ENCODE data around the gene EBP.

DNA sequence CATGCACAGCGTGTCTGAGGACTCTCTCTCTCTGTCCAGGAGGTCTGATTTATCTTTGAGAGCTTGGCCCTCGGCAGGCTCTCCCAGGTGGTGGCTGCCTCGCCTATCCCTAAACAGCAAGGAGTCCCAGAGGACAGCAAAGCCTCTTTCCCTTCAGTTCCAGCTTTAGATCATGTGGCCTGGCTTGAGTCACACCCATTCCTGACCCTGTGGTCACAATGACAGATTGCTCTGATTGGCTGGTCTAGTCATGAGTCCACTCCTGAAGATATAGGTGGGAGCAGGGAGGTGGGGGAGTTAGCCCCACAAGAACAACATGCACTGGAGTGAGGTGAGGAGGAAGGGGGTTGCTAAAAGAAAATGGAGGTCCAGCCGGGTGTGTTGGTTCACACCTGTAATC is 24.9 kb upstream of the EBP start:
- TF ChIP-seq CTCF (conservative IDR thresholded peaks at IDR 0.05 in 1 of 2, IDR thresholded peaks at IDR 0.05 in 1 of 2; ENCODE audit: low read depth in 1 of 2, low read length in 2 of 2) (no peak), EZH2 (IDR thresholded peaks at IDR 0.05; ENCODE audit: low read length, missing control alignments) (no peak)

Measured in fibroblast of lung (primary cell).